GM23338 (cell line): ENCODE data around the gene CDK16. TPM values are rescaled to one million over a fixed set of nuclear protein-coding genes. Genes with fewer than 3 reads are reported as not detected.

Experiments used
- ATAC-seq: fragments of 200-7000 bp; cut with Tn5 transposase; 3 replicates; pipeline ENCODE4 v1.9.1; 2020
- DNase-seq: peaks from one replicate; pipeline ENCODE4 v3.0.0-alpha.2; 2015; ENCODE audit warnings: low spot score
- H2AFZ ChIP-seq: fragments of 200-600 bp; sonication (generic); 2 replicates; pipeline ENCODE4 v1.8.0; 2016; ENCODE audit warnings: antibody characterized with exemption, mild to moderate bottlenecking, moderate library complexity
- H3F3A ChIP-seq: fragments of 200-600 bp; sonication (generic); replicated peaks from 2 replicates; pipeline ENCODE4 v1.8.0; 2017; ENCODE audit warnings: antibody characterized with exemption, mixed run types, low read depth
- H3K27ac ChIP-seq: fragments of 200-600 bp; sonication (generic); 2 replicates; pipeline ENCODE4 v1.6.1; 2016; ENCODE audit warnings: low read depth
- H3K27me3 ChIP-seq: fragments of 200-600 bp; sonication (generic); 2 replicates; pipeline ENCODE4 v1.8.0; 2016; ENCODE audit warnings: mild to moderate bottlenecking, mixed run types, moderate library complexity; ENCODE audit not compliant: insufficient read depth
- H3K36me3 ChIP-seq: fragments of 200-600 bp; sonication (generic); 2 replicates; pipeline ENCODE4 v1.8.0; 2016; ENCODE audit warnings: mild to moderate bottlenecking; ENCODE audit not compliant: insufficient read depth
- H3K4me1 ChIP-seq: fragments of 200-600 bp; sonication (generic); 2 replicates; pipeline ENCODE4 v1.8.0; 2016; ENCODE audit warnings: mild to moderate bottlenecking, moderate library complexity; ENCODE audit not compliant: insufficient read depth
- H3K4me2 ChIP-seq: fragments of 200-600 bp; sonication (generic); 2 replicates; pipeline ENCODE4 v1.7.1; 2017; ENCODE audit warnings: mixed run types
- H3K4me3 ChIP-seq: fragments of 200-600 bp; sonication (generic); 2 replicates; pipeline ENCODE4 v1.6.1; 2016; ENCODE audit warnings: mixed run types
- H3K79me2 ChIP-seq: fragments of 200-600 bp; sonication (generic); replicated peaks from 2 replicates; pipeline ENCODE4 v1.8.0; 2017; ENCODE audit warnings: mild to moderate bottlenecking; ENCODE audit not compliant: insufficient read depth
- H3K9me2 ChIP-seq: fragments of 200-600 bp; sonication (generic); 2 replicates; pipeline ENCODE4 v1.8.0; 2017; ENCODE audit not compliant: insufficient read depth
- H4K20me1 ChIP-seq: fragments of 200-600 bp; sonication (generic); replicated peaks from 2 replicates; pipeline ENCODE4 v1.8.0; 2017; ENCODE audit warnings: mild to moderate bottlenecking; ENCODE audit not compliant: insufficient read depth
- H3K27ac Mint-ChIP-seq: 2 replicates; pipeline ENCODE4 v1.8.0; 2020; ENCODE audit warnings: inconsistent platforms, mild to moderate bottlenecking, moderate library complexity, mixed read lengths
- H3K27me3 Mint-ChIP-seq: 3 replicates; pipeline ENCODE4 v1.8.0; 2022; ENCODE audit warnings: low read depth, mild to moderate bottlenecking, moderate library complexity, mixed read lengths, inconsistent platforms; ENCODE audit not compliant: insufficient read depth, poor library complexity
- H3K36me3 Mint-ChIP-seq: 3 replicates; pipeline ENCODE4 v1.8.0; 2021; ENCODE audit warnings: low read depth, mild to moderate bottlenecking, inconsistent platforms, moderate library complexity, mixed read lengths
- H3K4me1 Mint-ChIP-seq: 3 replicates; pipeline ENCODE4 v1.8.0; 2020; ENCODE audit warnings: mild to moderate bottlenecking, inconsistent platforms, mixed read lengths
- H3K4me3 Mint-ChIP-seq: 3 replicates; pipeline ENCODE4 v1.8.0; 2021; ENCODE audit warnings: moderate library complexity, mild to moderate bottlenecking, inconsistent platforms, mixed read lengths
- H3K9me3 Mint-ChIP-seq: 3 replicates; pipeline ENCODE4 v1.8.0; 2020; ENCODE audit warnings: moderate library complexity, mild to moderate bottlenecking, inconsistent platforms, mixed read lengths
- ETS1 ChIP-seq: IDR thresholded peaks from 2 replicates; pipeline ENCODE4 v1.6.1; 2016; ENCODE audit warnings: antibody characterized with exemption
- EZH2 ChIP-seq: fragments of 200-600 bp; sonication (generic); IDR thresholded peaks from one replicate; pipeline ENCODE4 v1.8.0; 2017; ENCODE audit warnings: antibody characterized with exemption, mild to moderate bottlenecking, low read depth; ENCODE audit not compliant: unreplicated experiment
- JUNB ChIP-seq: IDR thresholded peaks from one replicate; pipeline ENCODE4 v1.6.1; 2016; ENCODE audit warnings: antibody characterized with exemption; ENCODE audit not compliant: unreplicated experiment
- REST ChIP-seq: IDR thresholded peaks from one replicate; pipeline ENCODE4 v1.6.1; 2018; ENCODE audit warnings: antibody characterized with exemption; ENCODE audit not compliant: unreplicated experiment
- ZNF462 ChIP-seq: fragments of 250-450 bp; sonication (Bioruptor Pico); IDR thresholded peaks from 2 replicates; pipeline ENCODE4 v1.5.0; 2020; ENCODE audit warnings: mild to moderate bottlenecking, moderate library complexity
- polyA plus RNA-seq: library from polyadenylated mRNA; unstranded; fragments of >200 nt; fragmentation: Nextera tagmentation; extraction: Ambion mirVana; gene quantifications from 2 replicates; pipeline ENCODE4 v1.2.1, GENCODE V29; 2016
- total RNA-seq: library from RNA; depleted of rRNA; stranded (reverse); fragments of >200 nt; shearing (Covaris generic); gene quantifications from 2 replicates; pipeline ENCODE4 v1.2.3, GENCODE V29; 2014

CDK16 gene
- total and polyA plus RNA-seq, 2 experiments from 2014 or later: 58.9 to 158 TPM

- H3K4me1 ChIP-seq: peaks cover 22% of the 10 kb centered on the region
- H3K27ac ChIP-seq: peak overlapping the region; percentile 84
- Mint-ChIP-seq H3K4me1 (peaks cover 42% of the 10 kb centered on the region), H3K27ac (peak overlapping the region; percentile 74; the same call in 1 of the 2 replicates), H3K9me3 (no peaks in the 10 kb centered on the region), H3K36me3 (peaks cover 86% of the 10 kb centered on the region), H3K27me3 (peaks cover 26% of the 10 kb centered on the region), H3K4me3 (peak overlapping the region; percentile 30)
- H3K27me3 ChIP-seq: no peaks in the 10 kb centered on the region
- no peaks in the 10 kb centered on the region for H3K9me2 ChIP-seq
- peaks cover 19% of the 10 kb centered on the region for H3K36me3 ChIP-seq
- peaks cover 44% of the 10 kb centered on the region for H3K79me2 ChIP-seq
- H2AFZ ChIP-seq: no peak overlapping the region
- H3K4me2 ChIP-seq: peak overlapping the region; percentile 69; the same call in 1 of the 2 replicates
- DNase-seq: peak; percentile 66
- peak; percentile 14 for ATAC-seq
- peak overlapping the region; percentile 82; the same call in 1 of the 2 replicates for H3K4me3 ChIP-seq
- no peaks in the 10 kb centered on the region for H3F3A ChIP-seq
- TF ChIP-seq JUNB (no peak), ETS1 (no peak), ZNF462 (CRISPR knock-in tag) (no peak), EZH2 (no peak), REST (no peak)
- peaks cover 8% of the 10 kb centered on the region for H4K20me1 ChIP-seq
Observed at GRCh38 chrX:47198026-47198686, 20.3 kb upstream of the CDK16 start.
